A549 (cell line): Measurements from ENCODE around the gene NTM. TPM values are rescaled to one million over a fixed set of nuclear protein-coding genes. Genes with fewer than 3 reads are reported as not detected.

Experiments used
- ATAC-seq, 2 experiments: fragments of 200-7000 bp in 1 of 2; fragments of >200 bp in 1 of 2; cut with Nextera tagmentation in 1 of 2; cut with Tn5 transposase in 1 of 2; 3 replicates each; pipeline versions ENCODE4 v1.8.0 to v1.9.1; 2018 to 2020; ENCODE audit warnings: mild to moderate bottlenecking in 1 of 2, moderate library complexity in 1 of 2
- CTCF ChIA-PET: fragments of 300-600 bp; sonication (Branson Sonifier 250); formaldehyde crosslinking; extraction: SDS; loops from one replicate; lab custom pipeline; 2021; ENCODE audit warnings: antibody characterized with exemption, inconsistent platforms; lab: Yijun Ruan, JAX
- POLR2A ChIA-PET: fragments of 350-600 bp; formaldehyde crosslinking; extraction: SDS; loops from one replicate; lab custom pipeline; 2021; ENCODE audit warnings: antibody characterized with exemption, inconsistent platforms; lab: Yijun Ruan, JAX
- DNase-seq, 2 experiments: peaks; one replicate each; pipeline versions ENCODE4 v3.0.0 to v3.0.0-alpha.2; 2011 to 2016; ENCODE audit warnings: low read depth in 1 of 2, low spot score in 1 of 2
- FAIRE-seq: peaks from 2 replicates; lab custom pipeline; 2011; peaks lifted over from hg19 to GRCh38; lab: Jason Lieb, UNC
- H3K27ac ChIP-seq, 2 experiments: fragments of >200 bp; sonication (Bioruptor Twin); formaldehyde crosslinking; 3 replicates each; pipeline ENCODE4 v1.5.1; 2016 to 2017
- H3K4me1 ChIP-seq: fragments of >200 bp; sonication (Bioruptor Twin); formaldehyde crosslinking; 3 replicates; pipeline ENCODE4 v1.6.1; 2016
- H3K4me2 ChIP-seq: fragments of >200 bp; sonication (Bioruptor Twin); formaldehyde crosslinking; 3 replicates; pipeline ENCODE4 v1.6.1; 2016
- H3K4me3 ChIP-seq: fragments of >200 bp; sonication (Bioruptor Twin); formaldehyde crosslinking; 3 replicates; pipeline ENCODE4 v1.5.1; 2016
- H3K9me3 ChIP-seq: fragments of >200 bp; sonication (Bioruptor Twin); formaldehyde crosslinking; 3 replicates; pipeline ENCODE4 v1.6.1; 2016
- ATOH8 ChIP-seq: fragments of 250-450 bp; sonication (Bioruptor Pico); IDR thresholded peaks from 2 replicates; pipeline ENCODE4 v1.5.0; 2020; ENCODE audit warnings: low read depth, mild to moderate bottlenecking, moderate library complexity
- BCL3 ChIP-seq: fragments of >200 bp; sonication (Bioruptor Twin); formaldehyde crosslinking; IDR thresholded peaks from 3 replicates; pipeline ENCODE4 v1.6.1; 2016
- E2F6 ChIP-seq: IDR thresholded peaks from 2 replicates; pipeline ENCODE4 v1.6.1; 2012; ENCODE audit warnings: low read depth, borderline replicate concordance
- EHMT2 ChIP-seq: fragments of 200-600 bp; sonication (generic); IDR thresholded peaks from 2 replicates; pipeline ENCODE4 v1.6.1; 2016; ENCODE audit warnings: antibody characterized with exemption, low read depth, mild to moderate bottlenecking, moderate library complexity
- ESRRA ChIP-seq: fragments of 150-350 bp; IDR thresholded peaks from 2 replicates; pipeline ENCODE4 v1.6.1; 2014; ENCODE audit warnings: mild to moderate bottlenecking, low read length, borderline replicate concordance
- FOSB ChIP-seq: fragments of 250-450 bp; sonication (Bioruptor Pico); IDR thresholded peaks from 2 replicates; pipeline ENCODE4 v1.5.0; 2020; ENCODE audit warnings: mild to moderate bottlenecking, moderate library complexity
- FOXS1 ChIP-seq: fragments of 250-450 bp; sonication (Bioruptor Pico); IDR thresholded peaks from 2 replicates; pipeline ENCODE4 v1.5.0; 2020; ENCODE audit warnings: mild to moderate bottlenecking, moderate library complexity
- GATA3 ChIP-seq: IDR thresholded peaks from 2 replicates; pipeline ENCODE4 v1.6.1; 2012; ENCODE audit warnings: borderline replicate concordance
- HDAC2 ChIP-seq: fragments of 200-600 bp; sonication (generic); IDR thresholded peaks from 2 replicates; pipeline ENCODE4 v1.6.1; 2016
- MAX ChIP-seq: IDR thresholded peaks from 2 replicates; pipeline ENCODE4 v1.6.1; 2012
- NPAS2 ChIP-seq: fragments of 250-450 bp; sonication (Bioruptor Pico); IDR thresholded peaks from 2 replicates; pipeline ENCODE4 v1.8.0; 2022; ENCODE audit warnings: mild to moderate bottlenecking, moderate library complexity, borderline replicate concordance
- PHF8 ChIP-seq: fragments of 200-600 bp; sonication (generic); IDR thresholded peaks from 2 replicates; pipeline ENCODE4 v1.6.1; 2016; ENCODE audit warnings: low read depth, mild to moderate bottlenecking, antibody characterized with exemption, moderate library complexity, borderline replicate concordance
- POLR2AphosphoS2 ChIP-seq: conservative IDR thresholded peaks from 2 replicates; pipeline ENCODE4 v1.6.1; 2012; ENCODE audit warnings: low read length, improper control_type of control experiment, inconsistent platforms
- RARB ChIP-seq: fragments of 250-450 bp; sonication (Bioruptor Pico); IDR thresholded peaks from 2 replicates; pipeline ENCODE4 v1.8.0; 2021; ENCODE audit warnings: mild to moderate bottlenecking, moderate library complexity
- RCOR1 ChIP-seq: fragments of 150-350 bp; IDR thresholded peaks from 2 replicates; pipeline ENCODE4 v1.6.1; 2014; ENCODE audit warnings: antibody characterized with exemption, low read length, low read depth
- SREBF2 ChIP-seq: fragments of 450-650 bp; IDR thresholded peaks from 2 replicates; pipeline ENCODE4 v1.6.1; 2014; ENCODE audit warnings: mild to moderate bottlenecking, moderate library complexity
- ZFP36 ChIP-seq: fragments of 450-650 bp; IDR thresholded peaks from 2 replicates; pipeline ENCODE4 v1.6.1; 2014; ENCODE audit warnings: borderline replicate concordance; ENCODE audit not compliant: partially characterized antibody
- ZSCAN20 ChIP-seq: fragments of 250-450 bp; sonication (Bioruptor Pico); IDR thresholded peaks from 2 replicates; pipeline ENCODE4 v1.8.0; 2022; ENCODE audit warnings: mild to moderate bottlenecking, moderate library complexity
- WGBS: methylation state at CpG from one replicate; pipeline ENCODE4 v1.1.6; 2017; ENCODE audit errors: missing lambda C conversion rate; 5-methylcytosine and 5-hydroxymethylcytosine counted together
- polyA plus RNA-seq, 4 experiments: library from polyadenylated mRNA; depleted of rRNA in 3 of 4; stranded (reverse); fragments of >200 nt; fragmentation: RNase III in 1 of 4; extraction: RNeasy Plus Mini Kit Qiagen cat#74134 plus additional on column Dnase treatment in 1 of 4; gene quantifications; 2 replicates in 3 of 4; 3 replicates in 1 of 4; pipeline ENCODE4 v1.2.3, GENCODE V29; 2011 to 2017

NTM gene
- polyA plus RNA-seq, 2 of the 4 experiments (the other 2 are of a cell fraction): not detected

GRCh38 chr11:131661132-131661531 is 290.7 kb downstream of the NTM start:
- no peak for FAIRE-seq
- no peak overlapping the region for H3K4me2 ChIP-seq
- H3K4me3 ChIP-seq: no peak overlapping the region
- WGBS: 21% methylated on average over 3 of the region's 3 CpGs
- H3K27ac ChIP-seq: no peak overlapping the region
- ATAC-seq: no peak
- ChIA-PET POLR2A (no interaction called here), CTCF (no interaction called here)
- DNase-seq: no peak
- no peak for TF ChIP-seq ZFP36
- no peak for TF ChIP-seq GATA3
- no peak for TF ChIP-seq BCL3
- no peak for TF ChIP-seq ESRRA
- no peak for TF ChIP-seq E2F6
- TF ChIP-seq ATOH8 (CRISPR knock-in tag): no peak
- H3K4me1 ChIP-seq: no peaks in the 10 kb centered on the region
- no peaks in the 10 kb centered on the region for H3K9me3 ChIP-seq

- Histone ChIP-seq H3K27ac (no peak overlapping the region), H3K4me3 (no peak overlapping the region), H3K4me2 (no peak overlapping the region), H3K9me3 (no peaks in the 10 kb centered on the region), H3K4me1 (no peaks in the 10 kb centered on the region)
- FAIRE-seq (no peak), DNase-seq (no peak), ATAC-seq (no peak)
- ChIA-PET POLR2A (no interaction called here), CTCF (no interaction called here)
- WGBS: 50% methylated on average over 11 of the region's 13 CpGs
- TF ChIP-seq HDAC2 (no peak), FOSB (no peak), FOXS1 (no peak), RCOR1 (no peak)
These were observed 292.0 kb downstream of the NTM start for GRCh38 chr11:131662317-131662972.

GRCh38 chr11:131662993-131663392 is 292.6 kb downstream of the NTM start:
- CTCF ChIA-PET: interaction anchor here (1.4 to 1.7 kb wide), 2 partner anchors 11 to 1233 kb away, joined by 3 to 8 read pairs; no protein-coding TSS in a partner anchor
- Histone ChIP-seq H3K9me3 (no peaks in the 10 kb centered on the region), H3K27ac (no peak overlapping the region), H3K4me3 (no peak overlapping the region), H3K4me2 (no peak overlapping the region)
- FAIRE-seq: no peak
- WGBS: 54% methylated on average over 9 of the region's 9 CpGs
- ATAC-seq: no peak
- TF ChIP-seq ZSCAN20 (CRISPR knock-in tag) (no peak), ATOH8 (CRISPR knock-in tag) (no peak), RARB (CRISPR knock-in tag) (no peak), NPAS2 (CRISPR knock-in tag) (no peak), SREBF2 (no peak), EHMT2 (no peak), MAX (no peak), PHF8 (no peak), E2F6 (no peak), POLR2AphosphoS2 (no peak)
- TF ChIP-seq, all 56 proteins: peak for 0
- POLR2A ChIA-PET: no interaction called here
- DNase-seq: no peak
- no peaks in the 10 kb centered on the region for H3K4me1 ChIP-seq
